GM23338 (cell line): ENCODE results near the gene CH25H.

Experiments used
- EZH2phosphoT487 ChIP-seq: fragments of 200-600 bp; sonication (generic); IDR thresholded peaks from one replicate; pipeline ENCODE4 v1.8.1; 2018; ENCODE audit warnings: antibody characterized with exemption; ENCODE audit not compliant: unreplicated experiment
- POLR2AphosphoS5 ChIP-seq: IDR thresholded peaks from 2 replicates; pipeline ENCODE4 v1.6.1; 2016; ENCODE audit warnings: antibody characterized with exemption, low read depth
- TF ChIP-seq, protein P1 (sequence below), 2 experiments: fragments of 200-600 bp in 1 of 2; sonication (generic) in 1 of 2; conservative IDR thresholded peaks; 2 replicates each; pipeline versions ENCODE4 v1.5.1 to v1.6.1; 2016 to 2017; ENCODE audit warnings: antibody characterized with exemption in 2 of 2, low read depth in 2 of 2, mild to moderate bottlenecking in 2 of 2, moderate library complexity in 1 of 2
- TF ChIP-seq, protein P2 (sequence below): IDR thresholded peaks from one replicate; pipeline ENCODE4 v1.6.1; 2018; ENCODE audit warnings: antibody characterized with exemption; ENCODE audit not compliant: unreplicated experiment

DNA sequence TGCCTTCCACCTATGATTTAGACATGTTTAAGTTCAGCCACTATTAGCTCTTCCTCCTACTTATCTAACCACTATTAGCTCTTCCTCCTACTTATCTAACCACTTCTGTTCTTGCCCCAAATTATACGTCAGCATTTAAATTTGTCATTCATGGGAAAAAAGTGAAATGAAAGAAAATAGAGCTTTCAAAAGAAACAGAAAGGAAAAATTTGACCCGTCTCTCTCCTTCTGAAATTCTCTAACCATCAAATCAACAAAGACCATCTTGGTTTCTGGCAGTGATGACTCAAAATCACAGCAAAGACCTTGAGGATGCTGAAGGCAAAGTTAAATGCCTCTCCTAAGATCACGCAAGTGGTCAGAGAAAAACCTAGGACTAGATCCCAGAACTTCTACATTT, 41.9 kb upstream of the CH25H start:
- TF ChIP-seq POLR2AphosphoS5, result no peak
- TF ChIP-seq, protein P1, sequence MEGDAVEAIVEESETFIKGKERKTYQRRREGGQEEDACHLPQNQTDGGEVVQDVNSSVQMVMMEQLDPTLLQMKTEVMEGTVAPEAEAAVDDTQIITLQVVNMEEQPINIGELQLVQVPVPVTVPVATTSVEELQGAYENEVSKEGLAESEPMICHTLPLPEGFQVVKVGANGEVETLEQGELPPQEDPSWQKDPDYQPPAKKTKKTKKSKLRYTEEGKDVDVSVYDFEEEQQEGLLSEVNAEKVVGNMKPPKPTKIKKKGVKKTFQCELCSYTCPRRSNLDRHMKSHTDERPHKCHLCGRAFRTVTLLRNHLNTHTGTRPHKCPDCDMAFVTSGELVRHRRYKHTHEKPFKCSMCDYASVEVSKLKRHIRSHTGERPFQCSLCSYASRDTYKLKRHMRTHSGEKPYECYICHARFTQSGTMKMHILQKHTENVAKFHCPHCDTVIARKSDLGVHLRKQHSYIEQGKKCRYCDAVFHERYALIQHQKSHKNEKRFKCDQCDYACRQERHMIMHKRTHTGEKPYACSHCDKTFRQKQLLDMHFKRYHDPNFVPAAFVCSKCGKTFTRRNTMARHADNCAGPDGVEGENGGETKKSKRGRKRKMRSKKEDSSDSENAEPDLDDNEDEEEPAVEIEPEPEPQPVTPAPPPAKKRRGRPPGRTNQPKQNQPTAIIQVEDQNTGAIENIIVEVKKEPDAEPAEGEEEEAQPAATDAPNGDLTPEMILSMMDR (conservative IDR thresholded peaks at IDR 0.05; ENCODE audit: low read depth in 2 of 2), result no peak
- TF ChIP-seq, protein P2, sequence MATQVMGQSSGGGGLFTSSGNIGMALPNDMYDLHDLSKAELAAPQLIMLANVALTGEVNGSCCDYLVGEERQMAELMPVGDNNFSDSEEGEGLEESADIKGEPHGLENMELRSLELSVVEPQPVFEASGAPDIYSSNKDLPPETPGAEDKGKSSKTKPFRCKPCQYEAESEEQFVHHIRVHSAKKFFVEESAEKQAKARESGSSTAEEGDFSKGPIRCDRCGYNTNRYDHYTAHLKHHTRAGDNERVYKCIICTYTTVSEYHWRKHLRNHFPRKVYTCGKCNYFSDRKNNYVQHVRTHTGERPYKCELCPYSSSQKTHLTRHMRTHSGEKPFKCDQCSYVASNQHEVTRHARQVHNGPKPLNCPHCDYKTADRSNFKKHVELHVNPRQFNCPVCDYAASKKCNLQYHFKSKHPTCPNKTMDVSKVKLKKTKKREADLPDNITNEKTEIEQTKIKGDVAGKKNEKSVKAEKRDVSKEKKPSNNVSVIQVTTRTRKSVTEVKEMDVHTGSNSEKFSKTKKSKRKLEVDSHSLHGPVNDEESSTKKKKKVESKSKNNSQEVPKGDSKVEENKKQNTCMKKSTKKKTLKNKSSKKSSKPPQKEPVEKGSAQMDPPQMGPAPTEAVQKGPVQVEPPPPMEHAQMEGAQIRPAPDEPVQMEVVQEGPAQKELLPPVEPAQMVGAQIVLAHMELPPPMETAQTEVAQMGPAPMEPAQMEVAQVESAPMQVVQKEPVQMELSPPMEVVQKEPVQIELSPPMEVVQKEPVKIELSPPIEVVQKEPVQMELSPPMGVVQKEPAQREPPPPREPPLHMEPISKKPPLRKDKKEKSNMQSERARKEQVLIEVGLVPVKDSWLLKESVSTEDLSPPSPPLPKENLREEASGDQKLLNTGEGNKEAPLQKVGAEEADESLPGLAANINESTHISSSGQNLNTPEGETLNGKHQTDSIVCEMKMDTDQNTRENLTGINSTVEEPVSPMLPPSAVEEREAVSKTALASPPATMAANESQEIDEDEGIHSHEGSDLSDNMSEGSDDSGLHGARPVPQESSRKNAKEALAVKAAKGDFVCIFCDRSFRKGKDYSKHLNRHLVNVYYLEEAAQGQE, result no peak
- no peak for TF ChIP-seq EZH2phosphoT487
